ENCODE measurements around the gene SFRP5.

Gene SFRP5

GRCh38 chr10:97757471-97757870 is 14.3 kb downstream of the SFRP5 start:
- no peak for ATAC-seq
- TF ChIP-seq RARB (CRISPR knock-in tag; IDR thresholded peaks at IDR 0.05) (no peak), POU6F1 (CRISPR knock-in tag; IDR thresholded peaks at IDR 0.05; ENCODE audit: borderline replicate concordance, low read depth) (no peak), ZNF8 (CRISPR knock-in tag; IDR thresholded peaks at IDR 0.05) (no peak), ZC3H10 (CRISPR knock-in tag; IDR thresholded peaks at IDR 0.05) (no peak), ISL1 (CRISPR knock-in tag; IDR thresholded peaks at IDR 0.05) (no peak), TCF4 (CRISPR knock-in tag; IDR thresholded peaks at IDR 0.05; ENCODE audit: borderline replicate concordance) (no peak), TSHZ2 (CRISPR knock-in tag; IDR thresholded peaks at IDR 0.05) (no peak), OSR1 (CRISPR knock-in tag; IDR thresholded peaks at IDR 0.05) (no peak), ARNTL (CRISPR knock-in tag; IDR thresholded peaks at IDR 0.05; ENCODE audit: borderline replicate concordance, low read depth) (no peak), GLIS3 (CRISPR knock-in tag; IDR thresholded peaks at IDR 0.05) (no peak), ESRRG (CRISPR knock-in tag; IDR thresholded peaks at IDR 0.05) (no peak), CSRNP3 (CRISPR knock-in tag; IDR thresholded peaks at IDR 0.05) (no peak), ZFP30 (CRISPR knock-in tag; IDR thresholded peaks at IDR 0.05) (no peak), PATZ1 (CRISPR knock-in tag; IDR thresholded peaks at IDR 0.05; ENCODE audit: borderline replicate concordance) (no peak), CREB5 (CRISPR knock-in tag; IDR thresholded peaks at IDR 0.05; ENCODE audit: low read depth) (no peak), PPARA (CRISPR knock-in tag; IDR thresholded peaks at IDR 0.05; ENCODE audit: borderline replicate concordance) (no peak), ZNF70 (CRISPR knock-in tag; IDR thresholded peaks at IDR 0.05) (no peak), ZFP3 (CRISPR knock-in tag; IDR thresholded peaks at IDR 0.05) (no peak)

- TF ChIP-seq RARB (CRISPR knock-in tag; IDR thresholded peaks at IDR 0.05) (no peak), ESRRG (CRISPR knock-in tag; IDR thresholded peaks at IDR 0.05) (no peak), TSHZ2 (CRISPR knock-in tag; IDR thresholded peaks at IDR 0.05) (no peak), ZNF8 (CRISPR knock-in tag; IDR thresholded peaks at IDR 0.05) (no peak), ZNF70 (CRISPR knock-in tag; IDR thresholded peaks at IDR 0.05) (no peak), ZNF565 (CRISPR knock-in tag; conservative IDR thresholded peaks at IDR 0.05; ENCODE audit: low read depth) (no peak), GLIS3 (CRISPR knock-in tag; IDR thresholded peaks at IDR 0.05) (no peak), ISL1 (CRISPR knock-in tag; IDR thresholded peaks at IDR 0.05) (no peak), BACH2 (CRISPR knock-in tag; IDR thresholded peaks at IDR 0.05; ENCODE audit: borderline replicate concordance) (no peak), ZFP30 (CRISPR knock-in tag; IDR thresholded peaks at IDR 0.05) (no peak), CSDC2 (CRISPR knock-in tag; IDR thresholded peaks at IDR 0.05) (no peak), SNAI2 (CRISPR knock-in tag; IDR thresholded peaks at IDR 0.05) (no peak), ZFP3 (CRISPR knock-in tag; IDR thresholded peaks at IDR 0.05) (no peak), ARNTL (CRISPR knock-in tag; IDR thresholded peaks at IDR 0.05; ENCODE audit: borderline replicate concordance, low read depth) (no peak), PPARA (CRISPR knock-in tag; IDR thresholded peaks at IDR 0.05; ENCODE audit: borderline replicate concordance) (no peak), OSR1 (CRISPR knock-in tag; IDR thresholded peaks at IDR 0.05) (no peak)
Measured at GRCh38 chr10:97755718-97756117, 16.1 kb downstream of the SFRP5 start.

More at GRCh38 chr10:97755718-97756117, 16.1 kb downstream of the SFRP5 start:
- no peak for ATAC-seq
